Right lobe of liver (tissue), 4 donors: ENCODE results near the gene CPNE2.

Source experiments
- CTCF ChIP-seq, 4 donors: fragments of 200-600 bp in 3 of 4; fragments of 450-650 bp in 1 of 4; IDR thresholded peaks; one replicate each; pipeline versions ENCODE4 v1.5.1 to v1.8.0; 2016 to 2022; ENCODE audit warnings: antibody characterized with exemption in 4 of 4, mild to moderate bottlenecking in 2 of 4
- POLR2A ChIP-seq: fragments of 450-650 bp; IDR thresholded peaks from one replicate; pipeline ENCODE4 v1.6.1; 2017; ENCODE audit warnings: antibody characterized with exemption, mild to moderate bottlenecking
- donor health status: DM: no; HTN: no; CAD: no.
- donor health status: DM: no; HTN: no; CAD: no.
- donor health status: DM: no; HTN: yes; CAD: no.

DNA sequence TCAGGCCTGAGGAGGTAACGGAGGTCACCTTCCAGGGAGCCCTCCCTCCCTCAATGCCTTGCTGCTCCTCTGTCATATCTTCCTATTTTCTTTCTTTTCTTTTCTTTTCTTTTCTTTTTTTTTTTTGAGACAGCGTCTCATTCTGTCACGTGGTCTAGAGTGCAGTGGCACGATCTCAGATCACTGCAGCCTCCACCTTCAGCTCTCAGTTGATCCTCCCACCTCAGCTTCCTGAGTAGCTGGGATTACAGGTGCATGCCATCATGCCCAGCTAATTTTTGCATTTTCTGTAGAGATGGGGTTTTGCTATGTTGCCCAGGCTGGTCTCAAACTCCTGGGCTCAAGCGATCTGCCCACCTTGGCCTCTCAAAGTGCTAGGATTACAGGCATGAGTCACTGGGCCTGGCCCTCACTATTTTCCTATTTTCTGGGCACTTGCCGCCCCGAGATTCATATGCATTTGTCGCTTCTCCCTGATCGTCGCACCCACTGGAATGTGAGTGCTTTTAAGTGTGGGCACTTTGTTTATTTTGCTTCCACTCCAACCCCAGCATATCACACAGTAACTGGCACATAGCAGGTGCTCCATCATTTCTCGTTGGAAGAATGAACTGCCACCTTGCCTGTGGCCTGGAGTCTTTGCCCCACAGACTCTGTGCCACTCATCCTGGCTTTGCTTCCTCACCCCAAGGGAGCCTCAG is 31.7 kb downstream of the CPNE2 start:
- TF ChIP-seq CTCF (IDR thresholded peaks at IDR 0.05), result no peak
- no peak for TF ChIP-seq POLR2A
